ENCODE results near the gene TFCP2. TPM values are rescaled to one million over a fixed set of nuclear protein-coding genes. Genes with fewer than 3 reads are reported as not detected.

Gene TFCP2
- total RNA-seq, 2 donors from 2014 or later, result 44.1 to 47.2 TPM

- H3K9ac ChIP-seq (ENCODE audit: extremely low read depth, low read length, poor library complexity, severe bottlenecking), result no peak overlapping the region
These were observed 86.0 kb downstream of the TFCP2 start for GRCh38 chr12:51086933-51087332.

GRCh38 chr12:51085757-51086156, 87.2 kb downstream of the TFCP2 start:
- Mint-ChIP-seq H3K9me3 (no peaks in the 10 kb centered on the region), H3K4me1 (peaks cover 19% of the 10 kb centered on the region), H3K27ac (no peak overlapping the region), H3K27me3 (ENCODE audit: insufficient read depth) (no peaks in the 10 kb centered on the region), H3K4me3 (no peak overlapping the region), H3K36me3 (ENCODE audit: low read depth) (peaks cover 15% of the 10 kb centered on the region)
- Histone ChIP-seq H3K9ac (ENCODE audit: extremely low read depth, low read length, poor library complexity, severe bottlenecking) (no peak overlapping the region), H3K36me3 (ENCODE audit: control insufficient read depth, insufficient read depth, low read length) (no peaks in the 10 kb centered on the region), H3K27ac (ENCODE audit: low read depth, low read length) (no peak overlapping the region), H3K27me3 (ENCODE audit: control insufficient read depth, insufficient read depth, low read length, poor library complexity, severe bottlenecking) (no peaks in the 10 kb centered on the region), H3K4me1 (ENCODE audit: control insufficient read depth, insufficient read depth, low read length) (no peaks in the 10 kb centered on the region), H3K4me3 (ENCODE audit: low read length) (no peak overlapping the region), H3K9me3 (ENCODE audit: control insufficient read depth, low read length) (no peaks in the 10 kb centered on the region)
- no peak for DNase-seq
- TF ChIP-seq, protein P1, sequence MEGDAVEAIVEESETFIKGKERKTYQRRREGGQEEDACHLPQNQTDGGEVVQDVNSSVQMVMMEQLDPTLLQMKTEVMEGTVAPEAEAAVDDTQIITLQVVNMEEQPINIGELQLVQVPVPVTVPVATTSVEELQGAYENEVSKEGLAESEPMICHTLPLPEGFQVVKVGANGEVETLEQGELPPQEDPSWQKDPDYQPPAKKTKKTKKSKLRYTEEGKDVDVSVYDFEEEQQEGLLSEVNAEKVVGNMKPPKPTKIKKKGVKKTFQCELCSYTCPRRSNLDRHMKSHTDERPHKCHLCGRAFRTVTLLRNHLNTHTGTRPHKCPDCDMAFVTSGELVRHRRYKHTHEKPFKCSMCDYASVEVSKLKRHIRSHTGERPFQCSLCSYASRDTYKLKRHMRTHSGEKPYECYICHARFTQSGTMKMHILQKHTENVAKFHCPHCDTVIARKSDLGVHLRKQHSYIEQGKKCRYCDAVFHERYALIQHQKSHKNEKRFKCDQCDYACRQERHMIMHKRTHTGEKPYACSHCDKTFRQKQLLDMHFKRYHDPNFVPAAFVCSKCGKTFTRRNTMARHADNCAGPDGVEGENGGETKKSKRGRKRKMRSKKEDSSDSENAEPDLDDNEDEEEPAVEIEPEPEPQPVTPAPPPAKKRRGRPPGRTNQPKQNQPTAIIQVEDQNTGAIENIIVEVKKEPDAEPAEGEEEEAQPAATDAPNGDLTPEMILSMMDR (conservative IDR thresholded peaks at IDR 0.05), result no peak
- WGBS, 2 experiments (ENCODE audit: insufficient coverage in 1 of 2, insufficient read length in 1 of 2), result 83 to 88% methylated on average over 1 to 3 of the region's 3 CpGs

More at GRCh38 chr12:51086933-51087332, 86.0 kb downstream of the TFCP2 start:
- TF ChIP-seq, protein P1 (conservative IDR thresholded peaks at IDR 0.05), result no peak
- peaks cover 19% of the 10 kb centered on the region for H3K36me3 Mint-ChIP-seq (ENCODE audit: low read depth)
- no peaks in the 10 kb centered on the region for H3K27me3 Mint-ChIP-seq (ENCODE audit: insufficient read depth)
- H3K4me3 Mint-ChIP-seq, result no peak overlapping the region
- H3K36me3 ChIP-seq (ENCODE audit: control insufficient read depth, insufficient read depth, low read length), result no peaks in the 10 kb centered on the region
- peaks cover 11% of the 10 kb centered on the region for H3K4me1 Mint-ChIP-seq
- no peak overlapping the region for H3K4me3 ChIP-seq (ENCODE audit: low read length)
- no peaks in the 10 kb centered on the region for H3K27me3 ChIP-seq (ENCODE audit: control insufficient read depth, insufficient read depth, low read length, poor library complexity, severe bottlenecking)
- H3K4me1 ChIP-seq (ENCODE audit: control insufficient read depth, insufficient read depth, low read length), result no peaks in the 10 kb centered on the region
- no peaks in the 10 kb centered on the region for H3K9me3 ChIP-seq (ENCODE audit: control insufficient read depth, low read length)
- 93 to 96% methylated on average over 9 to 10 of the region's 10 CpGs for WGBS, 2 experiments (ENCODE audit: insufficient coverage in 1 of 2, insufficient read length in 1 of 2)
- no peak overlapping the region for H3K27ac Mint-ChIP-seq
- DNase-seq, result no peak
- H3K27ac ChIP-seq (ENCODE audit: low read depth, low read length), result no peak overlapping the region
- no peaks in the 10 kb centered on the region for H3K9me3 Mint-ChIP-seq

GRCh38 chr12:51083126-51083833, 89.7 kb downstream of the TFCP2 start, which contains the start of gene CSRNP2:
TSS of gene CSRNP2 (minus strand) at chr12:51083596. CDS start at chr12:51076561, 7,035 bp downstream.
- H3K27me3 Mint-ChIP-seq (ENCODE audit: insufficient read depth), result no peaks in the 10 kb centered on the region
- H3K9me3 Mint-ChIP-seq, result no peaks in the 10 kb centered on the region
- H3K27me3 ChIP-seq (ENCODE audit: control insufficient read depth, insufficient read depth, low read length, poor library complexity, severe bottlenecking), result no peaks in the 10 kb centered on the region
- peak within 1 kb of the TSS; percentile 89 for H3K4me3 ChIP-seq (ENCODE audit: low read length)
- TF ChIP-seq, protein P1 (conservative IDR thresholded peaks at IDR 0.05), result peak; percentile 27
- H3K27ac ChIP-seq (ENCODE audit: low read depth, low read length), result peak within 1 kb of the TSS; percentile 94
- peak; percentile 100 for DNase-seq
- peaks cover 22% of the 10 kb centered on the region for H3K36me3 Mint-ChIP-seq (ENCODE audit: low read depth)
- H3K36me3 ChIP-seq (ENCODE audit: control insufficient read depth, insufficient read depth, low read length), result no peaks in the 10 kb centered on the region
- H3K9me3 ChIP-seq (ENCODE audit: control insufficient read depth, low read length), result no peaks in the 10 kb centered on the region
- H3K9ac ChIP-seq (ENCODE audit: extremely low read depth, low read length, poor library complexity, severe bottlenecking), result peak within 1 kb of the TSS; percentile 83
- 0% methylated on average over 25 to 74 of the region's 74 CpGs for WGBS, 2 experiments (ENCODE audit: insufficient coverage in 1 of 2, insufficient read length in 1 of 2)
- H3K4me3 Mint-ChIP-seq, result peak within 1 kb of the TSS; percentile 100
- peak within 1 kb of the TSS; percentile 98 for H3K27ac Mint-ChIP-seq
- peaks cover 19% of the 10 kb centered on the region for H3K4me1 Mint-ChIP-seq
- H3K4me1 ChIP-seq (ENCODE audit: control insufficient read depth, insufficient read depth, low read length), result no peaks in the 10 kb centered on the region

Data from endodermal cell (in vitro differentiated cells).